Muscle of leg (tissue), 11 donors: ENCODE data around the gene OR2Z1. TPM values are rescaled to one million over a fixed set of nuclear protein-coding genes. Genes with fewer than 3 reads are reported as not detected.

Experiments
- DNase-seq: peaks from one replicate; pipeline ENCODE4 v3.0.0; 2013
- H3K27ac ChIP-seq: one replicate; pipeline ENCODE4 v1.5.1; 2013; ENCODE audit warnings: mild to moderate bottlenecking, low read length, control low read depth
- H3K27me3 ChIP-seq: one replicate; pipeline ENCODE4 v1.6.1; 2013; ENCODE audit warnings: low read length; ENCODE audit not compliant: control insufficient read depth, insufficient read depth
- H3K36me3 ChIP-seq: one replicate; pipeline ENCODE4 v1.6.1; 2013; ENCODE audit warnings: low read length; ENCODE audit not compliant: control insufficient read depth, insufficient read depth
- H3K4me1 ChIP-seq: one replicate; pipeline ENCODE4 v1.6.1; 2013; ENCODE audit warnings: low read length; ENCODE audit not compliant: control insufficient read depth, insufficient read depth
- H3K4me3 ChIP-seq: one replicate; pipeline ENCODE4 v1.5.1; 2013; ENCODE audit warnings: low read length, control low read depth
- H3K9me3 ChIP-seq: replicated peaks from 2 replicates; pipeline ENCODE4 v1.6.1; 2013; ENCODE audit warnings: low read depth, low read length; ENCODE audit not compliant: control insufficient read depth
- WGBS: methylation state at CpG from one replicate; pipeline ENCODE4 v1.1.5; 2013; ENCODE audit warnings: missing lambda C conversion rate; ENCODE audit not compliant: insufficient coverage; 5-methylcytosine and 5-hydroxymethylcytosine counted together
- polyA plus RNA-seq, 8 donors: library from polyadenylated mRNA; unstranded; fragments of 120-200 nt; gene quantifications; one replicate each; pipeline versions ENCODE4 v1.2.1 to v1.2.3, GENCODE V29; 2013; ENCODE audit warnings: inconsistent platforms in 1 of 8, low replicate concordance in 1 of 8; ENCODE audit not compliant: insufficient read length in 8 of 8, insufficient read depth in 1 of 8
- total RNA-seq: library from RNA; stranded (reverse); fragments of 120-200 nt; gene quantifications from one replicate; pipeline ENCODE4 v1.2.4, GENCODE V29; 2013

OR2Z1 gene
- total and polyA plus RNA-seq, 9 donors, result not detected

- no peak overlapping the region for H3K27ac ChIP-seq
- H3K9me3 ChIP-seq, result no peaks in the 10 kb centered on the region
- no peak overlapping the region for H3K4me3 ChIP-seq
- no peak for DNase-seq
- no peaks in the 10 kb centered on the region for H3K27me3 ChIP-seq
- WGBS, result 40% methylated on average over 2 of the region's 5 CpGs
- no peaks in the 10 kb centered on the region for H3K36me3 ChIP-seq
- no peaks in the 10 kb centered on the region for H3K4me1 ChIP-seq
These were observed 34.9 kb upstream of the OR2Z1 start for GRCh38 chr19:8686549-8686948.

- no peak for DNase-seq
- WGBS, result 92% methylated on average over 11 of the region's 15 CpGs
- no peaks in the 10 kb centered on the region for H3K27me3 ChIP-seq
These were observed 32.5 kb upstream of the OR2Z1 start for GRCh38 chr19:8688930-8689329.

GRCh38 chr19:8690753-8691539, 30.5 kb upstream of the OR2Z1 start:
- DNase-seq, result no peak
- no peaks in the 10 kb centered on the region for H3K9me3 ChIP-seq
- WGBS, result no CpG with 5 or more reads among the region's 5 CpGs
- no peaks in the 10 kb centered on the region for H3K27me3 ChIP-seq
- no peak overlapping the region for H3K27ac ChIP-seq
- no peak overlapping the region for H3K4me3 ChIP-seq
- no peaks in the 10 kb centered on the region for H3K36me3 ChIP-seq
- H3K4me1 ChIP-seq, result no peaks in the 10 kb centered on the region

More at GRCh38 chr19:8688930-8689329, 32.5 kb upstream of the OR2Z1 start:
- Histone ChIP-seq H3K4me1 (no peaks in the 10 kb centered on the region), H3K27ac (no peak overlapping the region), H3K9me3 (no peaks in the 10 kb centered on the region), H3K36me3 (no peaks in the 10 kb centered on the region), H3K4me3 (no peak overlapping the region)

- Histone ChIP-seq H3K4me1 (no peaks in the 10 kb centered on the region), H3K27me3 (no peaks in the 10 kb centered on the region), H3K36me3 (no peaks in the 10 kb centered on the region), H3K4me3 (no peak overlapping the region), H3K27ac (no peak overlapping the region), H3K9me3 (no peaks in the 10 kb centered on the region)
- 78% methylated on average over 3 of the region's 6 CpGs for WGBS
- DNase-seq, result no peak
These were observed 25.9 kb upstream of the OR2Z1 start for GRCh38 chr19:8695501-8695900.

GRCh38 chr19:8695911-8696310, 25.5 kb upstream of the OR2Z1 start:
- H3K9me3 ChIP-seq, result no peaks in the 10 kb centered on the region
- H3K4me3 ChIP-seq, result no peak overlapping the region
- H3K27ac ChIP-seq, result no peak overlapping the region
- WGBS, result 64% methylated on average over 6 of the region's 6 CpGs
- H3K36me3 ChIP-seq, result no peaks in the 10 kb centered on the region
- no peak for DNase-seq
- H3K27me3 ChIP-seq, result no peaks in the 10 kb centered on the region
- H3K4me1 ChIP-seq, result no peaks in the 10 kb centered on the region

- Histone ChIP-seq H3K27me3 (no peaks in the 10 kb centered on the region), H3K9me3 (no peaks in the 10 kb centered on the region), H3K27ac (no peak overlapping the region), H3K4me3 (no peak overlapping the region), H3K36me3 (no peaks in the 10 kb centered on the region), H3K4me1 (no peaks in the 10 kb centered on the region)
- DNase-seq, result no peak
- no CpG with 5 or more reads among the region's 1 CpG for WGBS
These were observed 24.4 kb upstream of the OR2Z1 start for GRCh38 chr19:8696993-8697392.

- no peak overlapping the region for H3K27ac ChIP-seq
- no peaks in the 10 kb centered on the region for H3K9me3 ChIP-seq
- 59% methylated on average over 57 of the region's 60 CpGs for WGBS
- H3K4me1 ChIP-seq, result no peaks in the 10 kb centered on the region
- no peaks in the 10 kb centered on the region for H3K27me3 ChIP-seq
- H3K36me3 ChIP-seq, result no peaks in the 10 kb centered on the region
- H3K4me3 ChIP-seq, result no peak overlapping the region
- DNase-seq, result no peak
These were observed 23.6 kb upstream of the OR2Z1 start for GRCh38 chr19:8697671-8698432.

- Histone ChIP-seq H3K27me3 (no peaks in the 10 kb centered on the region), H3K27ac (no peak within 1 kb of the TSS), H3K4me1 (no peaks in the 10 kb centered on the region), H3K36me3 (no peaks in the 10 kb centered on the region), H3K9me3 (no peaks in the 10 kb centered on the region), H3K4me3 (no peak within 1 kb of the TSS)
- DNase-seq, result no peak
- 63% methylated on average over 18 of the region's 23 CpGs for WGBS
These were observed 22.9 kb upstream of the OR2Z1 start, which contains the start of gene ACTL9 for GRCh38 chr19:8698433-8699063. Gene ACTL9 (minus strand): TSS chr19:8698795. CDS start chr19:8698701, 94 bp downstream.

- no peak for DNase-seq
- H3K27me3 ChIP-seq, result no peaks in the 10 kb centered on the region
- H3K27ac ChIP-seq, result no peak overlapping the region
These were observed 21.5 kb upstream of the OR2Z1 start for GRCh38 chr19:8699908-8700307.

GRCh38 chr19:8700956-8701355, 20.5 kb upstream of the OR2Z1 start:
- H3K27me3 ChIP-seq, result no peaks in the 10 kb centered on the region
- no peak for DNase-seq
- H3K4me3 ChIP-seq, result no peak overlapping the region
- no peak overlapping the region for H3K27ac ChIP-seq
- H3K9me3 ChIP-seq, result no peaks in the 10 kb centered on the region
- WGBS, result 80% methylated on average over 1 of the region's 2 CpGs
- H3K36me3 ChIP-seq, result no peaks in the 10 kb centered on the region
- H3K4me1 ChIP-seq, result no peaks in the 10 kb centered on the region

More at GRCh38 chr19:8699908-8700307, 21.5 kb upstream of the OR2Z1 start:
- Histone ChIP-seq H3K4me3 (no peak overlapping the region), H3K9me3 (no peaks in the 10 kb centered on the region), H3K4me1 (no peaks in the 10 kb centered on the region), H3K36me3 (no peaks in the 10 kb centered on the region)
